Stimulated activated naive CD8-positive, alpha-beta T cell treated with anti-CD3 and anti-CD28 coated beads, Interleukin-15, Interleukin-2, amounts not matched to agents 100 U/mL and 50 U/mL, for 24 hours (primary cell): Measurements from ENCODE around the gene SPSB1.
"Not testable (repeated sequence)": the region's sequence is repeated elsewhere in the genome, so short reads cannot be mapped to it uniquely, and the experiment has no call there.

Source experiments
- ATAC-seq: fragments of 150-1000 bp; cut with Tn5 transposase; one replicate; pipeline ENCODE4 v1.10.0; 2021
- DNase-seq: peaks from one replicate; pipeline ENCODE4 v3.0.0; 2021

Gene SPSB1

DNA sequence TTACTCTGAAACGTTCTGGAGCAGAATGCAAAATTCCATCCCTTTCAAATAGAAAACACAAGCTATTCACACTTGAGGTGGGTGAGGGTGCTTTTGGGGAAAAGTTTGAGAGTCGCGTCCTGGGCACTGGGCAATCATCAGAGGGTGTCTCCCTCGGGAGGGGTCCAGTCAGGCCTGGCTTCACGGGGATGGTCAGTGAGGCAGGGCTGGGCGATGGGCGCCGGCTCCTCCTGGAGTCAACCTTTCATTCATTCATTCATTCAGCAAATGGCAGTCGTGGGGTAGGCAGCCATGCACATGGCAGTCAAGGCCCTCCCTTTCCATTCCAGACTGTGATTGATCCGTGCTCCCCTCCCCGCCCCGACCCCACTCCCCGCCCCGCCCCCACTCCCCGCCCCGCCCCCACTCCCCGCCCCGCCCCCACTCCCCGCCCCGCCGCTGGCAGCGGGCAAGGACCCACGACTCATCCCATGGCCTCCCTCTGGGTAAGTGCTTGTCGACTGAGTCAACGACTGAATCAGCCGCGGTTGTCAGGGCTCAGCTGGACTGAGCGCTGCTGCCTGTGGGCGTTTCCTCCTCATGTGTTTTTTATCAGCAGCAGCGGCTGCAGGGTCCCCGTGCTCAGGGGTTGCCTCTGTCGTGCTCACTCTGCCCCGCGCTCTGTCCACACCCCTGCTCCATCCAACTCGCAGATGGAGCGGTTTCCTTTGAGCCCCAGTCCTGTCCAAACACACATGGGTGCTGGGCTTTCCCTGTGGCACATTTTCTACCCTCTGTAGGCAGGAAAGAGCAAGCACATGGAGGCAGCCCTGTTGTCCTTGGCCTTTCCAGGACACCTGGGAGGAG is 12.5 kb upstream of the SPSB1 start:
- ATAC-seq, result peak; percentile 87
- peak; percentile 77 for DNase-seq

DNA sequence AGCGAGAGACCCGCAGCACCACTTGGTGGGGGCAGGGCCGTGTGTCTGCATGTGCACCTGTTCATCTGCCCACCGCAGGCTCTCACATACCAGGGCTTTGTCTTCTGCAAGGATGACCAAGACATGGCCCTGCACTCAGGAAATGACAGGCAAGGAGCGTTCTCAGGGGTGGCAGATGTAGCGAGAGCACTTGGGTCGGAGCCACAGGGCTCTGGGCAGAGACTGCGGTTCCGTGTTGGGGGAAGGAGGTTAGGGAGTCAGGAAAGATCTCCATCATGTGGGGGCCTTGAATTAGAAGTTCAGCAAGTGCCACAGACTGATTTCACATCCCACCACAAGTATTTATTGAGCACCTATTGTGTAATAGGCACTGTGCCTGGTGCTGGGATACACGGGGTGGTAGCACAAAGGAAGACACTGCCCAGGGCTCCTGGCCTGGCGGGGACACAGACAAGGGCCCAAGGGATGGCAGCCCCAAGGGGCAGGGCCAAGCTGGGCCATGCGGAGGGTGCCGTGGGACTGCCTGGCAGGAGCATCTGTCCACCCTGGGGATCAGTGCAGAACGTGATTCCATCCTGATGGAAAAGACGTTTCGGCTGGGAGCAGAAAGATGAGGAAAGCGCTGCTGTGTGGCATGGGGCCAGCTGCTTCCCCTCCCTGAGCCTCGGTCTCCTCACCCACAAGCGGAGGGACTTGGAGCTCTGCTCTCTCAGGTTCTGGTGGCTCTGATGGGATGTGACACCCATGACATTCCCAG is 11.4 kb upstream of the SPSB1 start:
- DNase-seq (no peak), ATAC-seq (no peak)

DNA sequence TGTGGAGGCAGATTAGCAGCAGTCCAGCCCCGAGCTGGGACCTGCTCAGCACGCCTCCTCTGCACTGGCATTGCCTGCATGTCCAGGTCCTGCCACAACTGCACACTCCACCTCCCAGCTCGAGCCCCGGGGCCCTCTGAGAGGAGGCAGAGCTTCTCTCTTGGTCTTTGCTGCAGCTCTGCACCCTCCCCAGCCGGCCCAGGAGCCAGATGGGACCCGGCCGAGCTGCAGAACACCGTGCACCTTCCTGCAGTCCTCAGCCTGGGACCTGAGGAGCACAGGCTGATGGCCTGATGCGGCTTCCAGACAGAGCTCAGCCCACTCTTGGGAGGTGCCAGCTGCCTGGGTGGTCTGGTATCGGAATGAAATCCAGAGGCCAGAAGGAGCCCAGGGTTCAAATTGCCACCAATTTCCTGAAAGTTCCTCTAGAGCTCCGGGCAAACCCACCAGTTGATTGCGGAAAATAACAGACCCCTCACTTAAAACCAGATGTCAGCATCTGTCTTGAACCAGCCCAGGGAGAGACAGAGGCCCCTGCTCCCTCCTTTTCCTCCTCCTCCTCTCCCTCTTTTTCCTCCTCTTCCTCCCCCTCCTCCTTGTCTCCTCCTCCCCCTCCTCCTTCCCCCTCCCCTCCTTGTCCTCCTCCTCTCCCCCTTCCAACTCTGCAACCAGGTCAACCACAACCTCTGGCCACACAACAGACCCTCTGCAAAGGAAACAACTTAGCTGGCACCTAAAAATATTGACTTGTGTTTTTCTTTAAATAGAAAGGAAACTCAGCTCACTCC is 10.6 kb upstream of the SPSB1 start:
- ATAC-seq (no peak), DNase-seq (no peak)

DNA sequence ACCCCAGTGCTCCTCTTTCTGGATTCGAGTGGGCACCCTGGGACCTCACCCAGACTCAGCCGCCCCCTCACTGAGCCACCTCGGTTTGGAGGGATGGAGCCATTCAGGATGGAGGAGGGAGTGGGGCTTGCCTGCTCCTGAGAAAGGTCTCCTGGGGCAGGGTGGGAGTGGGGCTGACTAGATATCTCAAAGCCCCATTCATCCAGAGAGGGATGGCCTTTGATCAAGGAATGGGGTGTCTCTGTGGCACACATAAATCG is 10.1 kb upstream of the SPSB1 start:
- ATAC-seq (no peak), DNase-seq (no peak)

DNA sequence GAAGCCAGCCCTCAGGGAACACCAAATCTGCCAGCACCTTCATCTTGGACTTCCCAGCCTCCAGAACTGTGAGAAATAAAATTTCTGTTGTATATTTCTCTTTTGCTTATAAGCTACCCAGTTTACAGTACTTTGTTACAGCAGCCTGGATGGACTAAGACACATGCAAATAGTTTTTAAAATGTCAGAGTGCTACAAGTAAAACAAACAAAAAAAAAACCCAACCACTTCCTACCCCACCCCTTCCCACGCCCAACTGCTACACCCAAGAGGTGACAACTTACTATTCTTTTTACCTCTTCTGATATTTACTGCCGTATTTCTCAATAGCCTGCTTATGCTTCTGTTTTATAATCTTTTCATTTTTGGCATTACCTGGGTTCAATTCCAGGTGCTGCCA is 8.6 kb upstream of the SPSB1 start:
- ATAC-seq (no peak), DNase-seq (no peak)

DNA sequence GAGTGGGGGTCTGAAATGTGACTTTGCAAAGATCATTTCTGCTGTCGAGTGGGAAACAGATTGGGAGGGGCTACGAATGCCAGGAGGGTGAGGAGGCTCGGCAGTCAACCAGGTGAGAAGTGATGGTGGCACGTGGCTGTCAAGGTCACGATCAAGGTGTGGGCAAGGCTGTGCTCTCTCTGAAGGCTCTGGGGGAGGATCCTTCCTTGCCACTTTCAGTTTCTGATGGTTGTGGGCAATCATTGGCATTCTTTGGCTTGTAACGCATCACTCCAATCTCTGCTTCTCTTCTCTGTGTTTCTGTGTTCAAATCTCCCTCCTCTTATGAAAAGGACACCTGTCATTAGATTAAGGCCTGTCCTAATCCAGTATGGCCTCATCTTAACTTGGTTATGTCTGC is 6.1 kb upstream of the SPSB1 start:
- ATAC-seq (no peak), DNase-seq (no peak)

DNA sequence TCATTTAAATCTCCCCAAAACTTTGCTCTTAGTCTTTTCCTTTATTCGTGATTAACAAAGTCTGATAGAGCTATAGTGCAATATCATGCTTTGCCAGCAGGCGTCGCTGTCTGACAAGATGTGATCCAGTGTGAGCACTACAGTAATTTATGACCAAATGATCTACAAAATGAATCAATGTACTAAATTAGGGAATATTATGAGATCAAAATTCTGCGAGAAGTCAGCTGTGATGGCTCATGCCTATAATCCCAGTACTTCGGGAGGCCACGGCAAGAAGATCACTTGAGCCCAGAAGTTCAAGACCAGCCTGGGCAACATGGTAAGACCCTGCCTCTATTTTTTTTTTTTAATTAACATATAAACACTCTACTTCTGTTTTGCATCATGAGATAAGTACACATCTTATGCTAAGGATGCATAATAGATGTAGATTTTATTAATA is 3.6 kb upstream of the SPSB1 start:
- peak; percentile 88 for DNase-seq
- ATAC-seq, result no peak

DNA sequence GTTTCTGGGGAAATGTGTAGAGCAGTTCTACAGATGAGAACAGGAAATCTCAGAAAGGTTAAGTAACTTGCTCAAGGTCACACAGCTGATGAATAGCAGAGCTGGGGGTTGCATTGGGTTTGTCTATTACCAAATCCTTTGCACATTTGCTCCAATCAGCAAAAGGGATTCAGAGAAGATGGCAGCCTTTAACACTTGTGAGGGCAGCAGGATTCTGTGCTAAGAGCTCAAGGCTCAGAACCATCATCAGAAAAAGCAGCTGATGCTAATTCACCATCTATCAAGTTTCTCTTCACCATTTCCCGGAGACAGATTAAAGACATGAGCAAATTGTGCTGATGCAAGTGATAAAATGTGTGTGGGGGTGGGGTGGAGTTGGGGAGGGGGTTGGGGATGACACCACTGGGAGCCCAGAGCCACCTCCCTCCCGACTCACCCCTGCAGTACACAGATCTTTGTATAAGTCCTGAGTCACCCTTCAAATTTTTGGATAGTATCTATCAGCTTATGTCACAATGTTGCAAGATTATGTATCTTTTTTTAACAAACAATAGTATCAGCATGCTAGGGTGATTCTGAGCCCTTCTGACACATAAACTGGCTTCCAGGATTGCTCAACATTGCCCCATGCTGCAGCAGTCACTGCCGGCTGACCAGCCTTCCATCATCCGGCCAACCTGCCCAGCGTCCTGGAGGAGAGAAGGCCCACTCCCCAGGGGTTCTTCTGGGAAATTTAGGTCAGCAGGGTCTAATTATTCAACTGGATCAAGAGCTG is 2.8 kb upstream of the SPSB1 start:
- no peak for DNase-seq
- no peak for ATAC-seq

DNA sequence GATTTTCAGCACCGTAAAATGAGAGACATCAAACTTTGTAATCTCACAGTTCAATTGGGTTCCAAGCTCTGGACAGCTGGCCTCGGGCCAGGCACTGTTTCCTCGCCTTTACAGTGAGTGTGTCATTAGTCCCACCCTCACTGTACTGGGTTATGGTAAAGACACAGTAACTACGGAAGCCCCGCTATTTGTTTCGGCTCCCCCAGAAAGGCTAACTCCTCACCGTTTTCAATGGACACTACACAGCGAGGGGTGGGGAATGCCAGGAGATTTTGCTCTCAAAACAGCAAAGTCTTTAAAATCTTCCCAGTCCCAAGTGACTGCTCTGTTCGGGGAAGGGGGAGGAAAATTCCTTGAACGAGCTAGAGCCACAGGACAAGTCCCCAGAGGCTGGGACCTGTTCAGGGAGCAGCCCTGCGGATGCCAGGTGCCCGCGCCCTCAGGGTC is 757 bp upstream of the SPSB1 start:
- DNase-seq (no peak), ATAC-seq (no peak)

DNA sequence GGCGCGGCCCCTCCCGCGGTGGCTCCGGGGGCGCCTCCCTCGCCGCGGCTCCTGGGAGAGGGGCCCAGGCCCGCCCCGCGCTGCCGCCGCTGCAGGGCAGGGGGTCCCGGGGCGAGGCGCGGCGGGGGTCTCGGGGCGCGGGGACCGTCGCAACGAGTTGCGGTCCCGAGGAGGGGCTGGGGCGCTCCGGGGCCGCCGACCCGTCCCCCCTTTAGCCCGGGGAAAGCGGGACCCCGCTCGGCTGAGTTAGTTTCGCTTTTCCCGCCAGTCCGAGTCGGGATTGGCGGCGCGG is 493 bp downstream of the SPSB1 start:
- DNase-seq (no peak), ATAC-seq (no peak)

DNA sequence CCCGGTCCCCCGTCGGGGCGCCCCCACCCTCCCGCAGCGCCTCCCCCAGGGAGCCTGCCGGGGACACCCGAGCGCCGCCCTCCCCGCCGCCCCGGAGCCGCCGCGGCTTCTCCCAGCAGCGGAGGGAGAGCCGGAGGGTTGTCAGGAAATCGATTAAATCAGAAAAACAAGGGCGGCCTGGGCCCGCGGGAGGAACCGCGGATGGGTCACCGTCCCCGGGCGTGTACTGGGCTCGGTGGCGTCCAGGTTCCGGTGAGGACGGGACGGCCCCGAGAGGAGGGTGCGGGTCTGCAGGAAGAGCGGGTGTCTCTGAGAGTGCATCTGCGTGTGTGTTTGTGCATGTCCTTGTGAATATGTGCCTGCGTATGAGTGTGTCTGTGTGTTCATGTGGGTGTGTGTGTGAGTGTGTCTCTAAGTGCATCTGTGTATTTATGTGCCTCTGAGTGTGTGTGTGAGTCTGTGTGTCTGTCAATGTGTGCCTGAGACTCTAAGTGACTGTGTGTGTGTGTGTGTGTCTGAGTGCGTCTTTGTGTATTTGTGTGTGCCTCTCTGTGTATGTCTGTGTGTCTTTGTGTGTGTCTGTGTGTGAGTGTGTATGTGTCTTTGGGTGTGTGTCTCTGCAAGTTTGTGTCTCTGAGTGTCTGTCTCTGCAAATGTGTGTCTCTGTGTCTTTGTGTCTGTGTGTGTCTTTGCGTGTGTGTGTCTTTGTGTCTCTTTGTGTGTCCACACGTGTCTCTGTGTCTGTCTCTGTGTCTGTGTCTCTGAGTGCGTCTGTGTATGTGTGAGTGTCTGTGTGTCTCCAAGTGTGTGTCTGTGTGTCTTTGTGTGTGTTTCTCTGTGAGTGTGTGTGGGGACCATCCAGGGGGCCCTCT is 1.1 kb downstream of the SPSB1 start:
- ATAC-seq (no peak), DNase-seq (peak; percentile 43)

DNA sequence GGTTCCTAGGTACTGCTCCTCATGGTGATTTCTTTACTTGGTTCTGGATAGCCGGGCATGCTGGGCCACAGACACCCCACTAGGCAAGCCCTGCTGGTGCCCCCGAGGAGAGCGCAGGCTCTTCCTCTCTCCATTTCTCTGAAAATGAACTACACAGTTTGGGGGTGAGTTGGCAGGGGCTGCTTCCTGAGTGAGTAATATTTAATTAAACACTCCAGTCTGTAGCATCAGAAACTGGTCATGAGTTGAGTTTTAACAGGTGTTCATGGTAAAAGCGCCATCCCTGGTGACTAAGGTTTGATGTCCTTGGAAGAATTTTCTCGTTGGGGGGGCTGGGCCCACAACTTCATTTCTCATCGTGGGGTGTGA is 1.7 kb downstream of the SPSB1 start:
- peak; percentile 45 for ATAC-seq
- no peak for DNase-seq

DNA sequence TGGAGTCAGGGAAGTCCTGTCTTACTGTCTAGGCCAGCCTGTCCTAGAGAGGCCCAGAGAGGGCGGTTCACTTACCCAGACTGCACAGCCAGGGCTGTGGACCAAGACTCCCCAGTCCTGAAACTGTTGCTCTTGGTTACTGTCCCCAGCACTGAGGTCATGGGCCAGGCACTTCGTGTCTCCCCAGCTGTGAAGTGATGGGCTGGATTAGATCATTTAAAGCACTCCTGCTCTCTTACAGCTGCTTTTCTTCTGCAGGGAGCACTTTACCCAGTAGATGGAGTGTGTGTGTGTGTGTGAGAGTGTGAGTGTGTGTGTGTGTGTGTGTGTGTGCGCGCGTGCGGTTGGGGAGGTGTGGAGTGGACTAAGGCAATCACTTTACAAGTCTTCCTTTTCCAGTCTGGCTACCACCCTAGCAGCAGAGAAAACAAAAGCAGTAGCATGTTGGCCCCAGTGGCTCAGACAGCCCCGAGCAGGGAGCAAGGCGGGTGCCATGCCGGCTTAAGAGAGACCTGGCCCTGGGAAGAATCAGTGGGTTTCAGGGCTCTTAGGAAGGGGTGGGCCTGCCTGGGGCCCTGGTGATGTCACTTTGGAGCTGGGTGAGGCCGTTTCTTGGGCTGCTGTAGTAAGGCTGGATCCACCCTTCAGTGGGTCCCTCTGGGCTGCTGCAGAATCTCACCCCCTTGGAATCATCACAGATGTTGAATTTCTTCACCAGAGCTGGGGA is 2.4 kb downstream of the SPSB1 start:
- peak; percentile 20 for DNase-seq
- ATAC-seq, result peak; percentile 26

DNA sequence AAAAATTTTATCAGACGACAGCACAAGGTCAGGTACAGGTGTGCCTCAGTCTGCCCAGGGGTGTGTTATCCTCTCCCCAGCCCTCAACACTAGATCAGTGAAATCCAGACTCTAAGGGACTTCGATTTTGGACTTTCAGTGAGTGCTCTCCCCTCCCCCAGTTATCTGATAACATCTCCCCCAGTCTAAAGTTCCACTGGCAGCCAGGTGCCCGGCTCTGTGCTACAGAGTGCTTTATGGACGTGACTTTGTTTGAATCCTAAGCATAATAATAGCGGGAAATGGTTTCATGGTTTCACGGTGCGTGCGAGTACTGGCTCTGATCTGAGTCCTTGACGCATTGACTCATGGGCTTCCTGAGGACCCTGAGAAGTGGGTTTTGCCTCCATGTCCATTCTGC is 3.2 kb downstream of the SPSB1 start:
- DNase-seq, result no peak
- no peak for ATAC-seq

DNA sequence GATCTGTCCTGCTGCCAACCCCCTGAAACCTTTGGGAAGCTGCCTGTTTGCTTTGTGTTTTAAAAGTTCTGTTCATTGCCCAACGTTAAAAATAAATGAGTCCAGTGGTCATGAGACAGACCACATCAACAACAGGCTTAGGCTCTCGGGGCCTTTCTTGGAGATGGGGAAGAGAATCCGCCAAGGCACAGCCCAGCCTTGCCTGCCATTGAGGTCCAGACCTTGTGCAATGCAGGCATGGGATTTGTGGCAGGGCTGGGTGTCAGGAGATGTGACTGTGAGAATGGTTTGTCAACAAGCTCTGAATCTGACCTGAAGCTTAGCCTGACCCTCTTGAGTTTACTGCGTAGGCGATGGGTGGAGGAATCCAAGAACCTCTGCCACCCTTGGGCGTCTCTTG is 4.2 kb downstream of the SPSB1 start:
- DNase-seq (no peak), ATAC-seq (no peak)

DNA sequence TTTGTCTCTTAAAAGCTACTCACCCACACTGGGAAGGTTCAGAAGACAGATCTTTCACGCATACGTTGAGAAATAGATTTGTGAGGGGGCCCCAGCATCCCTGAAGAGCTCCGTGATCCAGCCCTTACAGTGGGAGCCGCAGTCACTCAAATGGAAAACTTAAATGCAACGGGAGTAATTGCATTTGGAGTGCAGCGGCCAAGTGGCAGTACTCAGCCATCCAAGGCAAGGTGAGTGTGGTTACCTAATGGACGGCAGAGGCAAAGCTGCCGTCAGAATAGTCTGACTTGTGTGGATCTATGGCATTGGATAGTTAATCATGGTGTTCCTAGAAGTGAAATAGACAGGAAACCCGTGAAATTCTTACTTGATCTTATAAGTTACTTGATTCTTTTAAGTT is 5.1 kb downstream of the SPSB1 start:
- no peak for DNase-seq
- ATAC-seq, result no peak

DNA sequence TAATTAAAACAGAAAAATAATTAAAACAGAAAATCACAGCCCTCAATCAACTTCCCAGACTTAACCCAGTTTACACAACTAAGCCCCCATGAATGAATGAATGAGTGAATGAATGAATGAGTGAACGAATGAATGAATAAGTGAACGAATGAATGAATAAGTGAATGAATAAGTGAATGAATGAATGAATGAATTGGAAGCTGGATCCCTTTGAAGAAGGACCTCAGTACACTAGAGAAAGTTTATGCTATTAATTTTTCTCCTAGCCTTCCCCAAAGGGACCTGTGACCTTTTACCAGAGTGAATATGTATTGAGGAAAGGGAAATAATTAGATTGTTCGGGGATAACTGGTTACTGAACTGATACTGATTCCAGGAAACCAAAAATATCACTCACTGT is 5.6 kb downstream of the SPSB1 start:
- no peak for DNase-seq
- no peak for ATAC-seq

DNA sequence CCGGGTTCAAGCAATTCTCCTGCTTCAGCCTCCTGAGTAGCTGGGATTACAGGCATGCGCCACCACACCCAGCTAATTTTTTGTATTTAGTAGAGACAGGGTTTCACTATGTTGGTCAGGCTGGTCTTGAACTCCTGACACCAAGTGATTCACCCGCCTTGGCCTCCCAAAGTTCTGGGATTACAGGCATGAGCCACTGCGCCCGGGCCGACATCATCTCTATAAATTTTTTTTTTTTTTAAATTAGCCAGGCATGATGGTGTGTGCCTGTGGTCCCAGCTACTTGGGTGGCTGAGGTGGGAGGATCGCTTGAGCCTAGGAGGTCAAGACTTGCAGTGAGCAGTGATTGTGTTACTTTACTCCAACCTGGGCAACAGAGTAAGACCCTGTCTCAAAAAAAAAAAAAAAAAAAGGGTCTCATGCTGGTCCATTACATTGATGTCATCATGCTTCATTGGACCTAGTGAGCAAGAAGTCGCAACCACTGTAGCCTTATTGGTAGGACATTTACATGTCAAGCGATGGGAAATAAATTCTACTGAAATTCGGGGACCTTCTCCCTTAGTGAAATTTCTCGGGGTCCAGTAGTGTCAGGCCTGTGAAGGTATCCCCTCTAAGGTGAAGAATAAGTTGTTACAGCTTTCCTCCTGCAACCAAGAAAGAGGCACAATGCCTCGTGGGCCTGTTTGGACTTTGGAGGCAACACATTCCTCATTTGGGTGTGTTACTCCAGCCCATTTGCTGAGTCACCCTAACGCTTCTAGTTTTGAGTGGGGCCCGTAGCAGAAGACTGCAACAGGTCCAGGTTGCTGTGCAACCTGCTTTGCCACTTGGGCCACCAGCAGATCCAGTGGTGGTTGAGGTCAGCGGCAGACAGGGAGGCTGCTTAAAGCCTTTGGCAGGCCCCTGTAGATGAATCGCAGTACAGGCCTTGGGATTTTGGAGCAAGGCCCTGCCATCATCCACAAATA is 7.2 kb downstream of the SPSB1 start:
- not testable (repeated sequence) for ATAC-seq, DNase-seq

DNA sequence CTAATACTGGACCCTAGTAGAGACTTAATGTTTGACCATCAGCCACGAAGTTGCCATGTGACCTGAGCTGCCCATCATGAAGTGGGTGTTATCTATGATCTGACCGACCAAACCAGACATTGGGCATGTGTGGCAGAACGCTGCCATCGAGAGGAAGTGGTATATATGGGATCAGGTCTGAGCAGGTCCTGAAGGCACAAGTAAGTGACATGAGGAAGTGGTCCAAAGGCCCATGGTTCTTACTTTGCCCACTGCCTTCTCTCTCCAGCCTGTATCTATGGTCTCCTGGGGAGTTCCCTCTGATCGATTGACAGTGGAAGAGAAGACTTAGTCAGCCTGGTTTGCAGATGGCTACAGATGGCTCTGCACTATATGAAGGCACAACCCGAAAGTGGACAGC is 7.9 kb downstream of the SPSB1 start:
- ATAC-seq (no peak), DNase-seq (no peak)
